Measurements from ENCODE around the gene PPP6R1.

Gene PPP6R1

GRCh38 chr19:55244004-55244680 lies 14.7 kb downstream of the PPP6R1 start:
- DNase-seq = no peak

GRCh38 chr19:55242517-55242916 lies 16.3 kb downstream of the PPP6R1 start:
- DNase-seq = no peak

GRCh38 chr19:55241935-55242464 lies 16.8 kb downstream of the PPP6R1 start:
- no peak for DNase-seq

GRCh38 chr19:55241143-55241934 lies 17.5 kb downstream of the PPP6R1 start:
- no peak for DNase-seq

GRCh38 chr19:55240713-55241020 lies 18.1 kb downstream of the PPP6R1 start:
- no peak for DNase-seq

GRCh38 chr19:55239004-55239403 lies 19.8 kb downstream of the PPP6R1 start:
- DNase-seq = no peak

GRCh38 chr19:55238030-55238429 lies 20.8 kb downstream of the PPP6R1 start:
- no peak for DNase-seq

- no peak for DNase-seq
Observed at GRCh38 chr19:55232986-55233385, 25.8 kb downstream of the PPP6R1 start.

- no peak for DNase-seq
Observed at GRCh38 chr19:55232286-55232602, 26.6 kb downstream of the PPP6R1 start.

- DNase-seq = no peak
Observed at GRCh38 chr19:55231391-55232285, 27.2 kb downstream of the PPP6R1 start.

GRCh38 chr19:55230780-55231179 lies 28.0 kb downstream of the PPP6R1 start:
- no peak for DNase-seq

- no peak for DNase-seq
Observed at GRCh38 chr19:55230329-55230728, 28.5 kb downstream of the PPP6R1 start.

- no peak for DNase-seq
Observed at GRCh38 chr19:55229789-55230182, 29.0 kb downstream of the PPP6R1 start.

- no peak for DNase-seq
Observed at GRCh38 chr19:55229145-55229788, 29.6 kb downstream of the PPP6R1 start.

GRCh38 chr19:55228403-55229031 lies 30.3 kb downstream of the PPP6R1 start, which contains the start of gene TMEM86B:
Gene TMEM86B (minus strand): TSS chr19:55228763. CDS start chr19:55228741, 22 bp downstream.
- no peak for DNase-seq

GRCh38 chr19:55228015-55228391 lies 30.8 kb downstream of the PPP6R1 start:
- DNase-seq = no peak

- no peak for DNase-seq
Observed at GRCh38 chr19:55227241-55228014, 31.4 kb downstream of the PPP6R1 start.

GRCh38 chr19:55226788-55227187 lies 32.0 kb downstream of the PPP6R1 start:
- no peak for DNase-seq

- no peak for DNase-seq
Observed at GRCh38 chr19:55226273-55226672, 32.5 kb downstream of the PPP6R1 start.

- no peak for DNase-seq
Observed at GRCh38 chr19:55225415-55225958, 33.3 kb downstream of the PPP6R1 start.
